Activated CD8-positive, alpha-beta memory T cell treated with anti-CD3 and anti-CD28 coated beads, Interleukin-2, amount 50 U/mL, for 1 hour (primary cell): ENCODE data around the gene LRCH1.
"Not testable (repeated sequence)": the region's sequence is repeated elsewhere in the genome, so short reads cannot be mapped to it uniquely, and the experiment has no call there.

Experiments used
- DNase-seq: peaks from one replicate; pipeline ENCODE4 v3.0.0-alpha.2; 2020; ENCODE audit errors: extremely low read depth

Gene LRCH1, protein sequence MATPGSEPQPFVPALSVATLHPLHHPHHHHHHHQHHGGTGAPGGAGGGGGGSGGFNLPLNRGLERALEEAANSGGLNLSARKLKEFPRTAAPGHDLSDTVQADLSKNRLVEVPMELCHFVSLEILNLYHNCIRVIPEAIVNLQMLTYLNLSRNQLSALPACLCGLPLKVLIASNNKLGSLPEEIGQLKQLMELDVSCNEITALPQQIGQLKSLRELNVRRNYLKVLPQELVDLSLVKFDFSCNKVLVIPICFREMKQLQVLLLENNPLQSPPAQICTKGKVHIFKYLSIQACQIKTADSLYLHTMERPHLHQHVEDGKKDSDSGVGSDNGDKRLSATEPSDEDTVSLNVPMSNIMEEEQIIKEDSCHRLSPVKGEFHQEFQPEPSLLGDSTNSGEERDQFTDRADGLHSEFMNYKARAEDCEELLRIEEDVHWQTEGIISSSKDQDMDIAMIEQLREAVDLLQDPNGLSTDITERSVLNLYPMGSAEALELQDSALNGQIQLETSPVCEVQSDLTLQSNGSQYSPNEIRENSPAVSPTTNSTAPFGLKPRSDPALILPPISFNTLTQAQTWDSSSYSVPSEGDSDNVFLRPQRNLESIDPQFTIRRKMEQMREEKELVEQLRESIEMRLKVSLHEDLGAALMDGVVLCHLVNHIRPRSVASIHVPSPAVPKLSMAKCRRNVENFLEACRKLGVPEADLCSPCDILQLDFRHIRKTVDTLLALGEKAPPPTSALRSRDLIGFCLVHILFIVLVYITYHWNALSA

DNA sequence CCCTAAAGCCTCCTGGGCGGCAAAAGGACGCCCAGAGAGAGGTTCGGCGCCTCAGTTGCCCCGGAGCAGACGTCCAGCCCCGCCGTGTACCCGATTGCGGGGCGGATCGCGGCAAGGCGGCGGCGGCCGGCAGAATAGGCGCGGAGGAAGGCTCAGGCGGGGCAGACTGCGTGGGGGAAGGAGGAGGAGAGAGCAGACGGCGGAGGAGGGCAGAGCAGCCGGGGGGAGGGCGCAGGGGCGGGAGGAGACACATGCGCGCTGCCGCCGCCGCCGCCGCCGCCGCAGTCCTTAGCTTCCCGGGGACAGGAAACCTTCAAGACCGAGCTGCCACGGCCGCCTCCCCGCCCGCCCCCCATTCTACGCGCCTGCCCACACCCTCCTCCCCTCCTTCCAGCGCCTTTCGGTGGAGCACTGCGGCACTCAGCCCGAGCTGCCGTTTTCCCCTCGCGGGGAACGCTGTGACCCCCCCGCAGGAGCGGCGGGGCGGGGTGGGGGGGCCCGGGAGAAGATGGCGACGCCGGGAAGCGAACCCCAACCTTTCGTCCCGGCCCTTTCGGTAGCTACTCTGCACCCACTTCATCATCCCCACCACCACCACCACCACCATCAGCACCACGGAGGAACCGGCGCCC, at the start of gene LRCH1:
Gene LRCH1 (plus strand): TSS at position 282 of the 632 bp plus-strand sequence. CDS start 227 bp downstream, at position 509.
- peak; percentile 63 for DNase-seq

DNA sequence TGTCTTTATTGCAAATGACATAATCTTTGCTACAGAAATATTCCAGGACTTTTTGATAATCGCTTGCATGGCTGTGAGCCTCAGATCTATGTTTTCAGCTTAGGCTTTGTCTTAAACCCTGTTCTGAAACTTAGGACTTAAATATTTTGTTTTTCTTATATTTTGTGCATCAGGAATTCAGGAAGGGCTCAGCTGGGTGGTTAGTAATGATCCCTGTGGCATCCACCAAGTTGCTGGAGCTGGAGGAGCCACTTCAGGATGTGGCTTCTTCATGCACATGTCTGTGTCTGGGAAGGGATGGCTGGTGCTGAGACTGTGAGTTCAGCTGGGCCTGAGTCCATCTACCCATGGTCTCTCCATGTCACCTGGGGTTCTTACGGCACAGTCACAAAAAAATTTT, 48.9 kb upstream of the LRCH1 start:
- DNase-seq, result no peak

DNA sequence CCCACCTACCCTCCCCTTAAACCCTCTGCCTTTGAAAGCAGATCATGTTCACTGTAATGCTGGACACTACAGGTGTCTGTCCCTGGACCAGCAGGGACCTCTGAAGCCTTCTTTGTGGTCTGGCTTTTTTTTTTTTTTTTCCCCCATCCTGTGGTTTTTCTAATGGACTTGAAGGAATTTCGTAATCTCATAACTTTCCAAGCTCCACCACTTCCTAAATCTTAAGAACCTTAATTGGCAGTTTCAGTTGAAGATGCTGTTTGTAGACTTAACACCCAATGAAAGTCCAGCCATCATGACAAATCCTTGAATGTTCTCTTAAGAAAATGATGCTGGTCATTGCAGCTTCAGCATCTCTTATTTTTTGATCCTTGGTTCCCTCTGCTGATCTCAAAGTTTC, 45.0 kb upstream of the LRCH1 start:
- DNase-seq, result no peak

DNA sequence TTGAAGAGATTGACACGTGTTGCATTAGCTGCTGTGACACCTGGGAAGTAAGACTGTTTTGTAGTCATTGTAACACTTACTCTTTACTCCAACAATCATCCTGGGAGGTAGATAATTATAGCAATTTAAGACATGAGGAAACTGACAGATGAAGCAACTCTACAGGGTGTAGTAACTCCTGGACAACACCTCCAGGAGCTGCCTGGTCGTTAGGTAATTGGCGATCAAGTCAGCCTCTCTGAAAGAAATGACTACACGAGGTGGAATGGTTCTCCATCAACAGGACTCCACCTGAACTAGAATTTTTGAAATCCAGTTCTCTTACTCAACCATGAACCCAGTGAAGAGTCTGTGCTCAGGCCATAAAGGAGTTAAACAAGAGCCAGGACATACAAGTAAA, 43.0 kb upstream of the LRCH1 start:
- DNase-seq, result no peak

DNA sequence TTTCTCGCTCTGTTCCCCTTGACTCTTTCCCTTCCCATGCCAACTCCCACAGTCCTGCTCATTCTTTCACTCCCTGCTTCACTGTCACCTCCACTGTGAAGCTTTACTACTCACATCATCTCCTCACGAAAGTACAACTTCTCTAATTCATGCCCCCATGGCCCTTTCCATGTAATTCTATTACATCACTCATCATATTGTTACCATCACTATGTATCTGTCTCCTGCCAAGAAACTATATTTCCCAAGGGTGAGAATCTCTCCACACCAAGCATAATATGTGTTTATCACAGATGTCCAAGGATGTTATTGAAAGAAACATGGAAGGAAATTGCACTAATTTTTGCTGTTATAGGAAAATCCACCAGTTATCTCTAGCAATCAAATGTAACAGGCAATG, 37.2 kb upstream of the LRCH1 start:
- DNase-seq, result no peak

DNA sequence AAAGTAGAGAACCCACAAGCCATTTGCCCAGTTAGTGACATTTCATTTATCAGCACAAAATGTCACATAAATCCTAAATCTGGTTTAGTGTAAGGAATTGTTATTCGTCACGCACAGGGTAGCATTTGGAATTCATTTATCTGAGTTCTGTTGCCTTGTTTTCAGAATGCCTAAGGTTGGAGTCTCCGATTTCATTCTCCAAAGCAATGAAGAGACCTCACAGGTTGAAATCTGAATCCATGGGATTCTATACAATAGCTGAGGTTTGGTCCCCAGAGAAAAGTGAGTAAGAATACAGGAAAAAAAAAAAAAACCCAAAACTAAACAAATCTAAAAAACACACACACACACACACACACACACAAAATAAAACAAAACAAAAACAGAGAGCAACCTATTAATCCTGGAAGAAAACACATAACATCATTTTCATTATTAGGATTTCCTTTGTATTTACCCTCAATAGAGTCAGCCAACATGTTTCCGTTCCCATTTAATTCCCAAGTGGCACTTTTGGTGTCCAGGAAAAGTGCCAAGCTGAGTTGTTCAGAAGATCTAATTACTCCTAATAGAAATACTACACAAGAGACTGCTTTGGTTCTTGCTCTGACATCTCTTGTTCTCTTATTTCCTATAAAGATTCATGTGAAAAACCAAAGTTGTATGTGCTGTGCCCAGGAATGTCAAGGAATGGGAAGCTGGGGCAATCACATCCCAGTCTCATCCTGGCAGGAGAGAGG, 36.2 kb upstream of the LRCH1 start:
- DNase-seq, result no peak

DNA sequence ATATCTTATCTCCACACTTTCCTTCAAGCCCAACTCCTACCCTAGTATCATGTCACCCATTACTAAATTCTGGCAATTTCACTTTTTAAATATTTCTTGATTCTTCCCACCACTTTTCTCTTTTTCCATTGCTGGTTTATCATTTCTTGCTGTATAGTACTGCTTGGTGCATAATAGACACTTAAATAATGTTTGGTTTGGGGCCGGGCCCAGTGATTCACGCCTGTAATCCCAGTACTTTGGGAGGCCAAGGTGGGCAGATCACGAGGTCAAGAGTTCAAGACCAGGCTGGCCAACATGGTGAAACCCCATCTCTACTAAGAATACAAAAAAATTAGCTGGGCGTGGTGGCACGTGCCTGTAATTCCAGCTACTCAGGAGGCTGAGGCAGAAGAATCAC, 35.2 kb upstream of the LRCH1 start:
- not testable (repeated sequence) for DNase-seq

DNA sequence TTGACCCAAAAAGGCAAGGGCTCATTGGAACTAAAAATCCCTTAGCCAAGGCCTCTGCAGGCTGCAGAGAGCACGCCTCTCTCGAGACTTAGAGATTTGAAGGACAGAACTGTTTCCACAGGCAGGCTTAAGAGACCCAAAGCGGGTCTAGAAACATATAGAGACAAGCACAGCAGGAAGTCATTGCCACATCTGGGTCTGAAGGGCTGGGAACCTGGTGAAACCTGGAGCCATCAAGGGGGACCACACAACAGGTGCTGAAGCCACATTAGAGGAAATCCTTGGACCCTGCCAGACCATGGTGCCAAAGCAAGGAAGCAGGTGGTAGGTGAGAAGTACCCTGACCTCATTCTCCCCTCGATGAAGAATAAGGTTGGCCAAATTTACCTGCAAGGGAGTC, 33.8 kb upstream of the LRCH1 start:
- DNase-seq, result no peak

DNA sequence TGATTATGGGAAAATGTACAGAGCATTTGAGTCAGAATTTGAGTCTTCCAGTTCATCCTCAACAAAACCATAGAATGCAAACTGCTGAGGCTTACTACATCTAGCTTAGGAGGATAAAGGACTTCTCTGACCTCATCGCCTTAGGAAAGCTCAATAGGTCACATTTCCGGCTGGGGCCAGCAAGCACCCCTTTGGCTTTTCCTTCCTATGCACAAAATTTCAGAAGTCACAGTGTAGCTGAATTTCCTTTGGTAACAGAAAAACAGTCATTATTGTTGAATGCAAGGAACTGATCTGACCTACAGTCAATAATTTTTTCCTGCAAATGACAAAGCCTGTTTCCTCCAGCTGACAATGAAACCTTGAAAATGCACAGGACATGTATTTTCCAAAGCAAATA, 32.8 kb upstream of the LRCH1 start:
- no peak for DNase-seq

DNA sequence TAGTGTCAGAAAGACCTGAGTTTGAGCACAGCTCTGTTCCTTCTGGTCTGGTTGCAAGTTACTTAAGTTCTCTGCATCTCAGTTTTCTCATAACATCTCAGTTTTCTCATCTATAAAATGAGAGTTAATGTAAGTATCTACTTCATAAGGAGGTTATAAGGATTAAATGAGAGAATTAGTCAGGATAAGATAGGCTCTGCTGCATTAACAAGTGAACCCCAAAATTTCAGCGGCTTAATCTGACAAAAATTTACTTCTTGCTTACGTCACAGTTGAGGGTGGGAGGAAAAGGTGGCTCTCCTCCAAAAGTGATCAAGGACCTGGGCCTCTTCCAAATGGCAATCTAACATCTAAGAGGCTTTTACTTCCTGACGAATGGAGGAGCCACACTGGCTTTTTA, 31.5 kb upstream of the LRCH1 start:
- DNase-seq, result no peak

DNA sequence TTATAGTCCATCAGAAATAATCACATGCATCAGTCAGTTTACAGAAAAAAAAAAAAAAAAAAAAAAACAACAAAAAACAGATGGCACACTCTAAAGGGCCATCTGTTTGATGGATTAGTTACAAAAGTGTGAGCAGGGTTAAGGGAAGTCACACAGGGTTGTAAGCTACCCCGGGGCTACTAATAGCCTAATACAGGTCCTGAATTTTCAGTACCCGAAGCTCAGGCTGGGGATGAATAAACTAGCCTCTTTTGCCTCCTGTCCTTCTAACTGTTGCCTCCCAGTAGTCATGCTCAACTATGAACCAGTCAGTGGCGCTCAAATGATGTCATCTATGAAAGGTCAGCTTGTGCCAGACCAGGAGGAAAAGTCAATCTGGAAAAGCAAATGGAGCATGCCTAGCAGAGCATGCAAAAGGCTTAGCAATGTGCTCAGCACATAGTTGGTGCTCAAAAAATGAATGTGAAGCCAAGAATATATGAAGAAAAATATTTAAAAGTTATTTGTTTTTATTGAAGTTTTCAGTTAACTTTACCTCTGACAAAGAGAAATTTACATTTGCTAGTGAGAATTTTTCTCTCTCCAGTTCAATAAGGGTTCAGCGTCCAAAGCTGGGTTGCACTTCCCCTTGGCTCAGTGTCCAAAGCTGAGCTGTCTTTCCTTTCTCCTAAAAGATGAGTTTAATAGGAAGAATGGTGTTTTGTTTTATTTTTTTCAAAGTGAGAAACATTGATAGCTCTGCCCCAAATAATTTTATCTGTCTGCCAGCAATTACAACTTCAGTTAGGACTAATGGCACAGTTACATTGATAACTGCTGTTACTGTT, 30.8 kb upstream of the LRCH1 start:
- no peak for DNase-seq

DNA sequence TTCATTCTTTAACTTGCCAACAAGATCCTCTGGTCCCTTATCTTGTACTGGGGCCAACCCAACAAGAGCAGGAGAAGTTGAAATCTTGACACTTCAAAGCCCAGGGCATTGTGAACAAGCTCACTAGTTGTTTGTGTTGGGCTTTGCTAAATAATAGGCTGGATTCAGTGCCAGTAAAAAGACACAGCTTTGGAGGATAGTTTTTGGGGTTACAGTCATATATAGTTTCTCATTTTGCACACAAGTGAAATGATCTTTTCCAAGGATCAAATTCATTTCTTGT, 30.3 kb upstream of the LRCH1 start:
- DNase-seq, result no peak

DNA sequence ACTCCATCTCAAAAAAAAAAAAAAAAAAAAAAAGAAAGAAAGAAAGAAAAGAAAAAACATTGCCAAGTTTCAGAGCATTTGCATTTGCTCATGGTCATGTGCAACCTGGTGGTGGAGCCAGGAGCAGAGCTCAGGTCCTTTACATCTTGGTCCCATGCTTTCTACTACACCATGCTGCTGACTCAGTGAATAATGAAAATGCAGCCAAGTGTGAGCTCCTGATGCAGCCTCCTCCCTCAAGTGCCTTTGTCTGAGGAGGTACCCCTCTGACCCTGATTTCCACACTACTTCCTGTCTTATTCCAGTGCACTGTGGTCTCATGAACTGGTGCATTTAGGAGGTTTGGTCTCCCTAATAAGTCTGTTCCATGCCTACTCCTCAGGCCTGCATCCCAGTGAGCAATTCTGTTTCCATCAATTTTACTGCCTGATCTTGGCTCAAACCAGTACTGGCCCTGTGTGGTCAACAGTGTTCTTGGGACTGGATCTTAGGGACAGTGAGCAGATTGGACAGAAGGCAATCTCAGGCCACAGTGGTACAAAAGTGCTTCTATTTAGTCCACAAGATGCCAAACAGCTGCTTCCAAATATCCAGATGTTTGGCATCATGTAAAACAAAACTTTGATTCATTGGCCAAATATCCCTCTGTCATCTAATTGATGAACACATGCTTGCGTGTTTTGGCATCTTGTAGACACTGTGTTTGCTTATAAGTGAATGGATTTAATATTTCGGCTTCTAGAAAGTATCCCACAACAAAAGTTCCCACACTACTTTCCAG, 28.8 kb upstream of the LRCH1 start:
- DNase-seq, result no peak

DNA sequence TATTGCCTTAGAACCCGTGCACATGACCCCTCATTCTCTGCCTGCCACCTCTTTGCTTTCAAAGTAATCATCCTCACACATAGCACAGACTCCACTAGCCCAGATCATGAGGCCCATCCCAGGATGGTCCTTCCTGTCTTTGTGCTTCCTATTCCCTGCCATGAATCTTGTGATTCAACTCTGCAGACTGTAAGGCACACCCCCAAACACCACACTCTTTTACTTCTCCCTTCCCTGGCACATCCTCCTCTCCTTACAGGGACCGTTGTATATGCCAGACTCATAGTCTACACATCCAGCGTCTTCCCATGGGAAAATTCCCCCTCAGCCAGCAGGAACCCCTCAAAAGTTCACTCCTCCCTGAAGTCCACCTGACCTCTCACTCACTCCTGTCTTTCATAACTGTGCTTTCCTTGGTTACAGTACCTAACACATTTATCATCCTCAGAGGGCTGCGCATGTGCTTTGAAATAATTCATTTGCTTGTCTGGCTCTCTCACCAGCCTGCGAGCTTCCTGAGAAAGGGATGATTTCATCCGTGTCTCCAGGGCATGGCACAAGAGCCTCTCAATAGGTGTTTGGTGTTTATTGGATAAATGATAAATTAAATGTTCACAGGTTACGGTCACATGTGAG, 26.8 kb upstream of the LRCH1 start:
- DNase-seq, result no peak

DNA sequence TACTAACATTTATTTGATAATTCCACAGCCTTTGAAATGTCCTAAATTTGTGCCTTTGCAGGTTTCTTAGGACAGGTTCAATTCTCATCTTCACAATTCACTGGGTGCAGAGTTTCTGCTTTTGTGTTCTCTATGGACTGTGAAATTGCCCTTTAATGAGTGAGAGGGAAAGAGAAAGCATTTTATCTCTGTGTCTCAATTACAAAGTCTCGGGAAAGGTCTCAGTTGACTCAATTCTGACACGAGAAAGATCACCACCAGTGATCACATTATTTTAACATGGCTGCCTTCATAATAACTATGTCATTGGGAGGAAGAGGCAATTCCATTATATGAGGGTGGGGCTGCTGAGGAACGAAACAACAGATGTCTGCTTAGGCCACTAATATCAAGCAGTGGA, 26.2 kb upstream of the LRCH1 start:
- DNase-seq, result no peak

DNA sequence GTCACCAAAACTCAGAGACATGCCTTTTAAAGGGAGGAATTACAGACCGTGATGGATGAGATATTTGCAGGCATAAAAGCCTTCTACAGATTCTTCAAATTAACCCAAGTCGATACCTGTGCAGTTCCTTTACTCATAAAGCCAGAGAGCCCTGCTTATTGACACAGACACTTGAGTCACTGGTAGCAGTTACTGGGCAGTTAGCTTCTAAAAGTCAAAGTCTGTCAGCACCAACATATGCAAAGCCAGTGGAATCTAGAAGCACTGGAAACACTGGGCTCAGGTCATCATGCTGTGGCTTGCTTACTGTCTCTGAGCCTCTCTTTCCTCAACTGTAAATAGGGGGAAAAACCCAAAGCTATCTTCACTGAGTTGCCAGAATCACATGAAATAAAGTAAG, 25.7 kb upstream of the LRCH1 start:
- DNase-seq, result no peak

DNA sequence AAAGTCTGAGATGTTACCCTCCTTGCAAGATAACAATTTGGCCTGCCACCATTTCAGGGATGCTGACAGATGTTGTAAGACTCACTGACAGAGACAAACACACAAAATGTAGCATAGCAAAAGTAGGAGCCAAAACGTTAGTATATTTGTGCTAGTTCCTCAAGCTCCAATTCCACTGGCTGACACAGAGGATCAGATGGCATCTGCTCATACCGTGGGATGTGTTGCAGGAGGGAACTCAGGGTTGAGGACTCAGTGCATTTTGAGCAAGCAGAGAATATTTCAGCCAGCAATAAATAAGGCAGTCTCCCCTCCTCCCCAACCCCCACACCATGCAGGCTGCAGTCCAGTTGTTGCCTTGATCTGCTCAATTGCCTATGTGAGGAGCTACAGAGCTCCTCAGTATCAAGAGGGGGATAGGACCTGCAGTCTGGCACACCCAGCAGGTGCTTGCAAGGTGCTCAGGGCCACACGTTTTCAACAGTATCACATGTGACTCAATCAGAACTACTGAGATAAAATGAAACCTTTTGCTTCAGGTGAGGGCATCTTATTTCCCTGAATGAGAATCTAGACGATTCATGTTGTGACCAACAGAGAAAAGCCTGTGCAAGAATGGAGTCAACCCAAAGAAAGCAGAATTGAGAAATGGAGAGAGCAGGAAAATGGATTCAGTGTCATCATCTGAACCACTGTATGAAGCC, 23.6 kb upstream of the LRCH1 start:
- DNase-seq, result no peak

DNA sequence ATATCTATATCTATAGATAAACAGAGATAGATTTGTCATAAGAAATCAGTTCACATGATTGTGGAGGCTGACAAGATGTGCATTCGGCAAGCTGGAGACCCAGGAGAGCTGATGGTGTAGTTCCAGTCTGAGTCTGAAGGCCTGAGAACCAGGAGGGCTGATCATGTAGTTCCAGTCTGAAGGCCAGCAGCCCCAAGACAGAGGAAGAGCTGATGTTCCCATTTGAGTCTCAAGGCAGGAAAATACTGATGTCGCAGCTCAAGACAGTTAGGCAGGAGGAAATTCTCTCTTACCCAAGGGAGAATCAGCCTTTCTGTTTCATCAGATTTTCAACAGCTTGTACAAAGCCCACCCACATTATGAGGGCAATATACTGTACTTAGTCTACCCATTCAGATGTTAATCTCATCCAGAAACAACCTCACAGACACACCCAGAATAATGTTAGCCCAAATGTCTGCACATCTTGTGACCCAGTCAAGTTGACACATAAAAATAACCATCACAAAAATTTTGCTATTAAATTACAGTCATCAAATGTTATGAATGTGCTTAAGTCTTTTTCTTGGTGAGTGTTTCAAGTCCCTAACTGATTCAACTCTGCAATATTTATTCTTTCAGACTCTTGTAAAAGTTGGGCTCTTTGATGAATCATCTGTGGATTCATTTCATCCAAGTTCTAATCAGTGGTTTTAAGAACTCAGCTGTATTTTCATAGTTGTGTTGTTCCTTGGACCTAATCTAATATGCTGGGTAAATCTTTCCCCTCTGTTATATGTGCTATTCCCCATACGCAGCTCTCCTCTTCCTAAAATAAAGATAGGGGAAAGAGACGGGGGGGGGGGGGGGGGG, 22.7 kb upstream of the LRCH1 start:
- DNase-seq, result no peak

DNA sequence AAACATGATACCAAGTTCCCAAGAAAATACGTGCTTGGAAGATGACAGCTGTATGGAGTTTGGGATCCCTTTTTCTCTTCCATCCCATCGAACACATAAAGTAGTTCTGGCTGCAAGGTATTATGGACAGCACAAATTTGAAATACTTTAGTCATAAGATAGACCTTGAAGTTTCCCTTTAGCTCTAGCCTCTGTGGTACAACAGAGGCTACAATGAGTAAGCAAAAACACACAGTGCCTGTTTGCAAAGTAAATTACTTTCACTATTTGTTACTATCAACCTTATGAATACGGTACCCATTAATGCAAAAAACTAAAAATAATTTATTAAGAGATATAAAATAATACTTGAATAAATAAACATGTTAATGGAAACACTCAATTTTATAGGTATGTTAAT, 21.0 kb upstream of the LRCH1 start:
- no peak for DNase-seq
